GM12878 (cell line): ENCODE results near the gene TTC39A. TPM values are rescaled to one million over a fixed set of nuclear protein-coding genes. Genes with fewer than 3 reads are reported as not detected.

Source experiments
- ATAC-seq: fragments of 200-7000 bp; cut with Tn5 transposase; 3 replicates; pipeline ENCODE4 v1.9.1; 2020; ENCODE audit warnings: mild to moderate bottlenecking, moderate library complexity
- BruUV-seq: library from RNA; stranded (reverse); fragments of 400-500 nt; replicated peaks from 2 replicates; lab custom pipeline; 2021; lab: Mats Ljungman, UMichigan
- CTCF ChIA-PET: fragments of 300-600 bp; sonication (Branson Sonifier 250); formaldehyde crosslinking; extraction: SDS; loops from one replicate; lab custom pipeline; 2021; ENCODE audit warnings: inconsistent platforms; lab: Yijun Ruan, JAX
- POLR2A ChIA-PET: fragments of 350-600 bp; formaldehyde crosslinking; extraction: SDS; loops from one replicate; lab custom pipeline; 2021; ENCODE audit warnings: inconsistent platforms; lab: Charles Lee
- RAD21 ChIA-PET: fragments of 300-600 bp; sonication (Branson Sonifier 250); formaldehyde crosslinking; loops from one replicate; lab custom pipeline; 2023; ENCODE audit warnings: antibody characterized with exemption; ENCODE audit not compliant: unreplicated experiment; lab: Charles Lee
- SMC1A ChIA-PET: fragments of 300-600 bp; sonication (Branson Sonifier 250); formaldehyde crosslinking; loops from one replicate; lab custom pipeline; 2023; ENCODE audit not compliant: unreplicated experiment, uncharacterized antibody; lab: Charles Lee
- DNase-seq: peaks from one replicate; pipeline ENCODE4 v3.0.0-alpha.2; 2011; ENCODE audit warnings: low read depth, low spot score
- FAIRE-seq: peaks from 3 replicates; lab custom pipeline; 2011; peaks lifted over from hg19 to GRCh38; lab: Jason Lieb, UNC
- H2AFZ ChIP-seq: 2 replicates; pipeline ENCODE4 v1.6.0; 2011; ENCODE audit warnings: low read depth, low read length, control low read depth; ENCODE audit not compliant: control insufficient read depth
- H3K27ac ChIP-seq: 2 replicates; pipeline ENCODE4 v1.5.1; 2011; ENCODE audit warnings: control low read depth; ENCODE audit not compliant: control insufficient read depth, insufficient read depth
- H3K27me3 ChIP-seq, 2 experiments: replicated peaks in 1 of 2; 2 replicates each; pipeline versions ENCODE4 v1.6.0 to v1.6.1; 2011; ENCODE audit warnings: low read length in 1 of 2; ENCODE audit not compliant: control insufficient read depth in 2 of 2, insufficient read depth in 2 of 2
- H3K36me3 ChIP-seq, 2 experiments: 2 replicates each; pipeline ENCODE4 v1.5.1; 2011; ENCODE audit warnings: low read length in 1 of 2; ENCODE audit not compliant: control insufficient read depth in 2 of 2, insufficient read depth in 2 of 2
- H3K4me1 ChIP-seq: 2 replicates; pipeline ENCODE4 v1.6.1; 2011; ENCODE audit warnings: mild to moderate bottlenecking, low read length, moderate library complexity, mixed read lengths; ENCODE audit not compliant: control insufficient read depth, insufficient read depth
- H3K4me2 ChIP-seq: 2 replicates; pipeline ENCODE4 v1.6.0; 2011; ENCODE audit warnings: control low read depth; ENCODE audit not compliant: control insufficient read depth, insufficient read depth
- H3K4me3 ChIP-seq: fragments of 200-600 bp; sonication (generic); 2 replicates; pipeline ENCODE4 v1.5.1; 2016
- H3K79me2 ChIP-seq: 2 replicates; pipeline ENCODE4 v1.6.0; 2011; ENCODE audit warnings: low read length; ENCODE audit not compliant: control insufficient read depth, insufficient read depth
- H3K9ac ChIP-seq: 2 replicates; pipeline ENCODE4 v1.8.0; 2011; ENCODE audit warnings: low read length, control low read depth, mixed read lengths; ENCODE audit not compliant: control insufficient read depth, insufficient read depth
- H3K9me3 ChIP-seq: replicated peaks from 3 replicates; pipeline ENCODE4 v1.5.1; 2011; ENCODE audit warnings: mild to moderate bottlenecking, low read length; ENCODE audit not compliant: control insufficient read depth, insufficient read depth
- H4K20me1 ChIP-seq: 2 replicates; pipeline ENCODE4 v1.6.0; 2011; ENCODE audit not compliant: control insufficient read depth, insufficient read depth
- ATF7 ChIP-seq: fragments of 450-650 bp; IDR thresholded peaks from 2 replicates; pipeline ENCODE4 v1.6.1; 2016; ENCODE audit warnings: low read depth, mild to moderate bottlenecking
- BRCA1 ChIP-seq: IDR thresholded peaks from 2 replicates; pipeline ENCODE4 v1.6.1; 2011; ENCODE audit warnings: low read depth, low read length, improper control_type of control experiment
- CEBPB ChIP-seq, 2 experiments: fragments of 150-350 bp in 1 of 2; IDR thresholded peaks; 2 replicates each; pipeline ENCODE4 v1.6.1; 2012 to 2014; ENCODE audit warnings: low read depth in 2 of 2, low read length in 2 of 2, borderline replicate concordance in 1 of 2, inconsistent platforms in 1 of 2
- CHD1 ChIP-seq: IDR thresholded peaks from 2 replicates; pipeline ENCODE4 v1.6.1; 2012; ENCODE audit warnings: low read depth, low read length, improper control_type of control experiment
- DPF2 ChIP-seq: fragments of 450-650 bp; IDR thresholded peaks from 2 replicates; pipeline ENCODE4 v1.6.1; 2017; ENCODE audit warnings: mild to moderate bottlenecking
- FOXM1 ChIP-seq: IDR thresholded peaks from 2 replicates; pipeline ENCODE4 v1.6.1; 2012; ENCODE audit warnings: low read depth, mild to moderate bottlenecking, inconsistent platforms, low read length, moderate library complexity
- NFYA ChIP-seq: IDR thresholded peaks from 2 replicates; pipeline ENCODE4 v1.6.1; 2011; ENCODE audit warnings: low read depth, mild to moderate bottlenecking, low read length, improper control_type of control experiment, borderline replicate concordance
- NR2C1 ChIP-seq: fragments of 450-650 bp; IDR thresholded peaks from 2 replicates; pipeline ENCODE4 v1.6.1; 2017; ENCODE audit warnings: antibody characterized with exemption, mild to moderate bottlenecking, moderate library complexity
- NRF1 ChIP-seq: conservative IDR thresholded peaks from 2 replicates; pipeline ENCODE4 v1.6.1; 2011; ENCODE audit warnings: mild to moderate bottlenecking, low read depth, low read length, improper control_type of control experiment
- SMAD5 ChIP-seq: IDR thresholded peaks from 2 replicates; pipeline ENCODE4 v1.6.1; 2016; ENCODE audit warnings: antibody characterized with exemption, low read depth
- SRF ChIP-seq, 2 experiments: IDR thresholded peaks; 2 replicates each; pipeline ENCODE4 v1.6.1; 2011; ENCODE audit warnings: low read depth in 2 of 2, low read length in 2 of 2, mild to moderate bottlenecking in 1 of 2, moderate library complexity in 1 of 2
- SUPT20H ChIP-seq: IDR thresholded peaks from 2 replicates; pipeline ENCODE4 v1.6.1; 2011; ENCODE audit warnings: low read depth, mild to moderate bottlenecking, low read length, moderate library complexity, borderline replicate concordance; ENCODE audit not compliant: control insufficient read depth
- TARDBP ChIP-seq: IDR thresholded peaks from 2 replicates; pipeline ENCODE4 v1.6.1; 2016; ENCODE audit warnings: borderline replicate concordance
- USF2 ChIP-seq: IDR thresholded peaks from 2 replicates; pipeline ENCODE4 v1.6.1; 2011; ENCODE audit warnings: low read depth, low read length, improper control_type of control experiment, borderline replicate concordance
- ZNF622 ChIP-seq: fragments of 450-650 bp; IDR thresholded peaks from 2 replicates; pipeline ENCODE4 v1.6.1; 2017; ENCODE audit warnings: mild to moderate bottlenecking, inconsistent platforms
- ZSCAN29 ChIP-seq: fragments of 450-650 bp; IDR thresholded peaks from 2 replicates; pipeline ENCODE4 v1.6.1; 2017; ENCODE audit warnings: mild to moderate bottlenecking, moderate library complexity
- WGBS: methylation state at CpG from one replicate; pipeline ENCODE4 v1.1.6; 2016; ENCODE audit warnings: low lambda C conversion rate; ENCODE audit not compliant: insufficient replicate concordance, insufficient coverage; ENCODE audit errors: missing lambda C conversion rate; 5-methylcytosine and 5-hydroxymethylcytosine counted together
- in situ Hi-C: fragments of 300-500 bp; cut with MboI; formaldehyde crosslinking; loops from 9 replicates; pipeline ENCODE4 v1.14.3; 2018; ENCODE audit warnings: mixed read lengths
- intact Hi-C: fragments of 100-400 bp; cut with micrococcal nuclease; formaldehyde crosslinking; loops from one replicate; pipeline ENCODE4 v1.14.2; 2022; ENCODE audit not compliant: unreplicated experiment
- polyA plus RNA-seq, 11 experiments: library from polyadenylated mRNA; depleted of rRNA in 4 of 11; unstranded in 6 of 11; stranded (reverse) in 5 of 11; fragments of >200 nt; fragmentation: Nextera tagmentation in 4 of 11; fragmentation: Illumina TruSeq in 1 of 11; extraction: Ambion mirVana in 4 of 11; extraction: Trizol in 1 of 11; gene quantifications; 1 replicate in 1 of 11; 2 replicates in 10 of 11; pipeline versions ENCODE4 v1.2.1 to v1.2.3, GENCODE V29; 2011 to 2016; ENCODE audit warnings: inconsistent platforms in 2 of 11, missing spikeins in 2 of 11, low read depth in 1 of 11
- total RNA-seq, 4 experiments: library from RNA; depleted of rRNA in 3 of 4; stranded (reverse); fragments of >200 nt in 3 of 4; fragmentation: Illumina TruSeq in 1 of 4; extraction: Trizol in 1 of 4; gene quantifications; 2 replicates each; pipeline versions ENCODE4 v1.2.1 to v1.2.3, GENCODE V29; 2013 to 2021
- TF ChIP-seq, protein P1 (sequence below): fragments of 450-650 bp; IDR thresholded peaks from 2 replicates; pipeline ENCODE4 v1.6.1; 2016; ENCODE audit warnings: mild to moderate bottlenecking
- TF ChIP-seq, protein P2 (sequence below): IDR thresholded peaks from 2 replicates; pipeline ENCODE4 v1.6.1; 2012; ENCODE audit warnings: low read depth, low read length, improper control_type of control experiment

Gene TTC39A
- total and polyA plus RNA-seq, 10 of the 15 experiments (the other 5 are each of a cell fraction or from before 2014, with no cell fraction given), result 0.18 to 3.0 (median 1.2) TPM

GRCh38 chr1:51336711-51337110, 6.3 kb upstream of the TTC39A start:
- Histone ChIP-seq H3K36me3 (no peaks in the 10 kb centered on the region), H3K27ac (no peak overlapping the region), H2AFZ (no peak overlapping the region), H3K4me2 (no peak overlapping the region), H3K9ac (no peak overlapping the region), H3K79me2 (no peaks in the 10 kb centered on the region), H3K27me3 (no peaks in the 10 kb centered on the region), H3K4me3 (no peak overlapping the region), H3K4me1 (peaks cover 7% of the 10 kb centered on the region), H3K9me3 (no peaks in the 10 kb centered on the region), H4K20me1 (no peaks in the 10 kb centered on the region)
- no peak for FAIRE-seq
- TF ChIP-seq BRCA1 (no peak), ZSCAN29 (no peak), NFYA (no peak), CHD1 (no peak), DPF2 (no peak), SMAD5 (no peak), ATF7 (no peak), NRF1 (no peak), CEBPB (IDR thresholded peaks at IDR 0.05; ENCODE audit: borderline replicate concordance in 1 of 2, low read depth in 2 of 2, low read length in 2 of 2) (no peak), SUPT20H (no peak), SRF (IDR thresholded peaks at IDR 0.05; ENCODE audit: low read depth in 2 of 2, low read length in 2 of 2) (no peak), USF2 (no peak), NR2C1 (no peak), TARDBP (no peak), ZNF622 (no peak), FOXM1 (no peak)
- TF ChIP-seq, protein P1, sequence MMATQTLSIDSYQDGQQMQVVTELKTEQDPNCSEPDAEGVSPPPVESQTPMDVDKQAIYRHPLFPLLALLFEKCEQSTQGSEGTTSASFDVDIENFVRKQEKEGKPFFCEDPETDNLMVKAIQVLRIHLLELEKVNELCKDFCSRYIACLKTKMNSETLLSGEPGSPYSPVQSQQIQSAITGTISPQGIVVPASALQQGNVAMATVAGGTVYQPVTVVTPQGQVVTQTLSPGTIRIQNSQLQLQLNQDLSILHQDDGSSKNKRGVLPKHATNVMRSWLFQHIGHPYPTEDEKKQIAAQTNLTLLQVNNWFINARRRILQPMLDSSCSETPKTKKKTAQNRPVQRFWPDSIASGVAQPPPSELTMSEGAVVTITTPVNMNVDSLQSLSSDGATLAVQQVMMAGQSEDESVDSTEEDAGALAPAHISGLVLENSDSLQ, result no peak
- TF ChIP-seq, protein P2, sequence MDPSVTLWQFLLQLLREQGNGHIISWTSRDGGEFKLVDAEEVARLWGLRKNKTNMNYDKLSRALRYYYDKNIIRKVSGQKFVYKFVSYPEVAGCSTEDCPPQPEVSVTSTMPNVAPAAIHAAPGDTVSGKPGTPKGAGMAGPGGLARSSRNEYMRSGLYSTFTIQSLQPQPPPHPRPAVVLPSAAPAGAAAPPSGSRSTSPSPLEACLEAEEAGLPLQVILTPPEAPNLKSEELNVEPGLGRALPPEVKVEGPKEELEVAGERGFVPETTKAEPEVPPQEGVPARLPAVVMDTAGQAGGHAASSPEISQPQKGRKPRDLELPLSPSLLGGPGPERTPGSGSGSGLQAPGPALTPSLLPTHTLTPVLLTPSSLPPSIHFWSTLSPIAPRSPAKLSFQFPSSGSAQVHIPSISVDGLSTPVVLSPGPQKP, result no peak
- CTCF ChIA-PET, result interaction anchor here (0.9 kb wide), 1 partner anchor 199 kb away, joined by 3 read pairs; no protein-coding TSS in a partner anchor
- 72% methylated on average over 4 of the region's 4 CpGs for WGBS
- POLR2A ChIA-PET, result no interaction called here
- BruUV-seq, result no TSS peak
- intact Hi-C loops, result no loop called here
- in situ Hi-C loops, result no loop called here
- no peak for ATAC-seq
- DNase-seq, result no peak
- SMC1A ChIA-PET, result interaction anchor here (1.5 kb wide), 1 partner anchor 10 kb away, joined by 4 read pairs; no protein-coding TSS in a partner anchor
- RAD21 ChIA-PET, result no interaction called here
